OCI-LY7 (cell line): ENCODE results near the gene GMDS. TPM values are rescaled to one million over a fixed set of nuclear protein-coding genes. Genes with fewer than 3 reads are reported as not detected.

ENCODE experiments used
- BruUV-seq: library from RNA; stranded (reverse); fragments of 400-500 nt; replicated peaks from 2 replicates; lab custom pipeline; 2021; lab: Mats Ljungman, UMichigan
- CTCF ChIA-PET: fragments of 300-600 bp; sonication (Branson Sonifier 250); formaldehyde crosslinking; loops from one replicate; lab custom pipeline; 2022; ENCODE audit warnings: antibody characterized with exemption; ENCODE audit not compliant: unreplicated experiment; lab: Charles Lee
- POLR2A ChIA-PET: fragments of 300-600 bp; sonication (Branson Sonifier 250); formaldehyde crosslinking; loops from one replicate; lab custom pipeline; 2022; ENCODE audit warnings: antibody characterized with exemption; lab: Charles Lee
- DNase-seq: peaks from one replicate; pipeline ENCODE4 v3.0.0-alpha.2; 2015; ENCODE audit warnings: low spot score
- H2AFZ ChIP-seq: fragments of 200-600 bp; sonication (generic), shearing (Covaris generic); 2 replicates; pipeline ENCODE4 v1.6.1; 2014; ENCODE audit warnings: mild to moderate bottlenecking, antibody characterized with exemption, low read length, moderate library complexity
- H3K27ac ChIP-seq: fragments of 200-600 bp; sonication (generic); 2 replicates; pipeline ENCODE4 v1.5.1; 2014; ENCODE audit warnings: mixed run types, low read depth, mild to moderate bottlenecking, moderate library complexity, low read length, inconsistent platforms; ENCODE audit not compliant: poor library complexity, severe bottlenecking
- H3K36me3 ChIP-seq: fragments of 200-600 bp; sonication (generic); 2 replicates; pipeline ENCODE4 v1.6.1; 2014; ENCODE audit warnings: mild to moderate bottlenecking, antibody characterized with exemption, low read length, moderate library complexity, mixed read lengths; ENCODE audit not compliant: insufficient read depth
- H3K4me1 ChIP-seq: fragments of 200-600 bp; sonication (generic); 2 replicates; pipeline ENCODE4 v1.5.1; 2014; ENCODE audit warnings: mild to moderate bottlenecking, low read length; ENCODE audit not compliant: insufficient read depth, poor library complexity, severe bottlenecking
- H3K4me2 ChIP-seq: fragments of 200-600 bp; sonication (generic); 2 replicates; pipeline ENCODE4 v1.6.1; 2014; ENCODE audit warnings: mild to moderate bottlenecking, low read length
- H3K4me3 ChIP-seq: fragments of 200-600 bp; sonication (generic); 2 replicates; pipeline ENCODE4 v1.5.1; 2014; ENCODE audit warnings: mild to moderate bottlenecking, low read depth, low read length; ENCODE audit not compliant: poor library complexity, severe bottlenecking
- H3K79me2 ChIP-seq: fragments of 200-600 bp; sonication (generic); 2 replicates; pipeline ENCODE4 v1.6.1; 2016; ENCODE audit warnings: low read depth, mild to moderate bottlenecking, low read length, moderate library complexity, mixed read lengths; ENCODE audit not compliant: insufficient read depth
- H3K9me2 ChIP-seq: fragments of 200-600 bp; sonication (generic); 2 replicates; pipeline ENCODE4 v1.6.1; 2016; ENCODE audit warnings: mild to moderate bottlenecking, low read length, mixed read lengths; ENCODE audit not compliant: insufficient read depth
- H3K9me3 ChIP-seq: fragments of 200-600 bp; sonication (generic); 2 replicates; pipeline ENCODE4 v1.6.1; 2014; ENCODE audit warnings: mild to moderate bottlenecking, mixed run types, low read length, mixed read lengths
- H4K20me1 ChIP-seq: fragments of 200-600 bp; sonication (generic); 2 replicates; pipeline ENCODE4 v1.6.1; 2014; ENCODE audit warnings: mild to moderate bottlenecking, antibody characterized with exemption, low read length, moderate library complexity, mixed read lengths; ENCODE audit not compliant: insufficient read depth
- CTCF ChIP-seq: fragments of 200-600 bp; sonication (generic); conservative IDR thresholded peaks from 2 replicates; pipeline ENCODE4 v1.5.1; 2014; ENCODE audit warnings: mild to moderate bottlenecking, antibody characterized with exemption, low read length, moderate library complexity, mixed read lengths
- EZH2phosphoT487 ChIP-seq: fragments of 200-600 bp; sonication (generic); IDR thresholded peaks from 2 replicates; pipeline ENCODE4 v1.6.1; 2018; ENCODE audit warnings: low read depth, borderline replicate concordance, mild to moderate bottlenecking, mixed run types, antibody characterized with exemption, low read length, moderate library complexity, mixed read lengths
- intact Hi-C: fragments of 100-400 bp; cut with micrococcal nuclease; formaldehyde crosslinking; loops from one replicate; pipeline ENCODE4 v1.10.0; 2022; ENCODE audit not compliant: unreplicated experiment
- total RNA-seq, 2 experiments: library from RNA; depleted of rRNA in 1 of 2; stranded (reverse); fragments of >200 nt in 1 of 2; shearing (Covaris generic) in 1 of 2; gene quantifications; 2 replicates each; pipeline ENCODE4 v1.2.3, GENCODE V29; 2014 to 2022

GMDS gene
- total RNA-seq, 2 experiments from 2014 or later, result 9.9 to 26.8 TPM

- Histone ChIP-seq H3K4me2 (no peak overlapping the region), H3K4me3 (no peak overlapping the region), H2AFZ (no peak overlapping the region), H3K9me2 (no peaks in the 10 kb centered on the region), H3K36me3 (no peaks in the 10 kb centered on the region), H3K27ac (no peak overlapping the region), H3K9me3 (no peaks in the 10 kb centered on the region), H4K20me1 (no peaks in the 10 kb centered on the region), H3K79me2 (no peaks in the 10 kb centered on the region), H3K4me1 (no peaks in the 10 kb centered on the region)
- TF ChIP-seq CTCF (no peak), EZH2phosphoT487 (no peak)
- no peak for DNase-seq
- intact Hi-C loops, result no loop called here
- no TSS peak for BruUV-seq
- POLR2A ChIA-PET, result interaction anchor here (1.2 kb wide), 1 partner anchor 22 kb away, joined by 4 read pairs; no protein-coding TSS in a partner anchor
- CTCF ChIA-PET, result no interaction called here
These were observed 456.3 kb downstream of the GMDS start for GRCh38 chr6:1789092-1789491.

- Histone ChIP-seq H3K36me3 (no peaks in the 10 kb centered on the region), H2AFZ (no peak overlapping the region), H4K20me1 (no peaks in the 10 kb centered on the region), H3K27ac (no peak overlapping the region), H3K4me2 (no peak overlapping the region), H3K9me2 (no peaks in the 10 kb centered on the region), H3K4me1 (no peaks in the 10 kb centered on the region), H3K9me3 (no peaks in the 10 kb centered on the region), H3K4me3 (no peak overlapping the region), H3K79me2 (no peaks in the 10 kb centered on the region)
- no TSS peak for BruUV-seq
- no peak for TF ChIP-seq EZH2phosphoT487
- TF ChIP-seq CTCF, result no peak
- ChIA-PET CTCF (no interaction called here), POLR2A (no interaction called here)
- intact Hi-C loops, result no loop called here
- no peak for DNase-seq
These were observed 457.5 kb downstream of the GMDS start for GRCh38 chr6:1787894-1788293.
